LNCaP clone FGC (cell line): ENCODE measurements around the gene NKAIN2.

Source experiments
- DNase-seq: peaks from one replicate; pipeline ENCODE4 v3.0.0-alpha.2; 2011; ENCODE audit warnings: low read depth
- H3K4me3 ChIP-seq: 2 replicates; pipeline ENCODE4 v1.5.1; 2011; ENCODE audit warnings: mild to moderate bottlenecking, low read depth, low read length, control low read depth
- CTCF ChIP-seq: IDR thresholded peaks from 2 replicates; pipeline ENCODE4 v1.5.1; 2012; ENCODE audit warnings: mild to moderate bottlenecking; ENCODE audit not compliant: control insufficient read depth, insufficient read depth; ENCODE audit errors: extremely low read depth

The NKAIN2 gene

GRCh38 chr6:123803504-123804013 is at the start of gene NKAIN2:
TSS of gene NKAIN2 (plus strand) at chr6:123803865.
- no peak for TF ChIP-seq CTCF
- DNase-seq = no peak
- H3K4me3 ChIP-seq = no peak within 1 kb of the TSS

GRCh38 chr6:123759472-123759871 is 44.2 kb upstream of the NKAIN2 start:
- no peak for DNase-seq
- no peak for TF ChIP-seq CTCF
- no peak overlapping the region for H3K4me3 ChIP-seq

GRCh38 chr6:123763904-123764303 is 39.8 kb upstream of the NKAIN2 start:
- no peak overlapping the region for H3K4me3 ChIP-seq
- DNase-seq = no peak
- no peak for TF ChIP-seq CTCF

- TF ChIP-seq CTCF = no peak
- no peak for DNase-seq
- no peak overlapping the region for H3K4me3 ChIP-seq
Measured at GRCh38 chr6:123764722-123765121, 38.9 kb upstream of the NKAIN2 start.

GRCh38 chr6:123768921-123769320 is 34.7 kb upstream of the NKAIN2 start:
- no peak for DNase-seq
- TF ChIP-seq CTCF = no peak
- no peak overlapping the region for H3K4me3 ChIP-seq

- TF ChIP-seq CTCF = no peak
- no peak overlapping the region for H3K4me3 ChIP-seq
- DNase-seq = no peak
Measured at GRCh38 chr6:123769431-123769830, 34.2 kb upstream of the NKAIN2 start.

GRCh38 chr6:123770247-123770949 is 33.3 kb upstream of the NKAIN2 start:
- DNase-seq = no peak
- H3K4me3 ChIP-seq = no peak overlapping the region
- TF ChIP-seq CTCF = no peak
